CD4-positive, alpha-beta T cell (primary cell): ENCODE data around the gene FGF5. TPM values are rescaled to one million over a fixed set of nuclear protein-coding genes. Genes with fewer than 3 reads are reported as not detected.

ENCODE experiments used
- ATAC-seq: fragments of 200-7000 bp; cut with Tn5 transposase; one replicate; pipeline ENCODE4 v1.10.0; 2022; ENCODE audit warnings: mild to moderate bottlenecking; ENCODE audit not compliant: poor library complexity
- CTCF ChIA-PET: fragments of 350-600 bp; sonication (Branson Sonifier 250); formaldehyde crosslinking; loops from one replicate; lab custom pipeline; 2021; ENCODE audit warnings: antibody characterized with exemption, inconsistent platforms; lab: Charles Lee
- POLR2A ChIA-PET: fragments of 350-600 bp; sonication (Branson Sonifier 250); formaldehyde crosslinking; loops from one replicate; lab custom pipeline; 2021; ENCODE audit warnings: antibody characterized with exemption, inconsistent platforms; lab: Charles Lee
- DNase-seq, 14 experiments: peaks; one replicate each; pipeline ENCODE4 v3.0.0-alpha.2; 2013 to 2020; ENCODE audit warnings: mixed read lengths in 2 of 14
- H3K27ac ChIP-seq, 2 donors: one replicate each; pipeline versions ENCODE4 v1.5.1 to v1.7.0; 2013; ENCODE audit warnings: low read length in 2 of 2, low read depth in 1 of 2, mild to moderate bottlenecking in 1 of 2
- H3K27me3 ChIP-seq, 2 experiments: 1 replicate in 1 of 2; 2 replicates in 1 of 2; pipeline versions ENCODE4 v1.6.1 to v1.7.0; 2013; ENCODE audit warnings: low read length in 2 of 2, control low read depth in 1 of 2, mild to moderate bottlenecking in 1 of 2, moderate library complexity in 1 of 2; ENCODE audit not compliant: insufficient read depth in 2 of 2, control insufficient read depth in 1 of 2
- H3K36me3 ChIP-seq: one replicate; pipeline ENCODE4 v1.6.1; 2013; ENCODE audit warnings: low read length, control low read depth; ENCODE audit not compliant: insufficient read depth
- H3K4me1 ChIP-seq: one replicate; pipeline ENCODE4 v1.6.1; 2013; ENCODE audit warnings: low read length, control low read depth; ENCODE audit not compliant: insufficient read depth
- H3K4me3 ChIP-seq: one replicate; pipeline ENCODE4 v1.5.1; 2013; ENCODE audit warnings: mild to moderate bottlenecking, low read length, moderate library complexity
- H3K9me3 ChIP-seq, 2 experiments: 1 replicate in 1 of 2; 2 replicates in 1 of 2; pipeline versions ENCODE4 v1.6.1 to v1.7.0; 2013; ENCODE audit warnings: low read length in 2 of 2, mild to moderate bottlenecking in 2 of 2, control low read depth in 1 of 2, moderate library complexity in 1 of 2; ENCODE audit not compliant: control insufficient read depth in 1 of 2, insufficient read depth in 1 of 2
- H3K27ac Mint-ChIP-seq: one replicate; pipeline ENCODE4 v1.8.0; 2020; ENCODE audit warnings: mixed read lengths
- H3K27me3 Mint-ChIP-seq: one replicate; pipeline ENCODE4 v1.8.0; 2021; ENCODE audit warnings: mixed read lengths
- H3K36me3 Mint-ChIP-seq: one replicate; pipeline ENCODE4 v1.8.0; 2021; ENCODE audit warnings: low read depth, mixed read lengths
- H3K4me1 Mint-ChIP-seq: one replicate; pipeline ENCODE4 v1.8.0; 2021; ENCODE audit warnings: low read depth, mixed read lengths
- H3K4me3 Mint-ChIP-seq: one replicate; pipeline ENCODE4 v1.8.0; 2020; ENCODE audit warnings: mild to moderate bottlenecking, mixed read lengths
- H3K9me3 Mint-ChIP-seq: one replicate; pipeline ENCODE4 v1.8.0; 2020; ENCODE audit warnings: mixed read lengths
- intact Hi-C, 2 experiments: fragments of 100-400 bp; cut with DNase I in 1 of 2; cut with micrococcal nuclease in 1 of 2; formaldehyde crosslinking; loops; one replicate each; pipeline versions ENCODE4 v1.15.1 to v1.9.0; 2023 to 2025; cut with DNase I, micrococcal nuclease
- total RNA-seq, 174 experiments: library from RNA in 2 of 174; stranded (reverse) in 2 of 174; gene quantifications; one replicate each; pipeline ENCODE4 v1.2.3 and lab custom pipeline; 2021 to 2026
- TF ChIP-seq, protein P1 (sequence below): fragments of 200-600 bp; IDR thresholded peaks from one replicate; pipeline ENCODE4 v1.8.0; 2022; ENCODE audit warnings: antibody characterized with exemption, mild to moderate bottlenecking

FGF5 gene
- total RNA-seq, 2 experiments from 2014 or later: 0.05 to 0.06 TPM

DNA sequence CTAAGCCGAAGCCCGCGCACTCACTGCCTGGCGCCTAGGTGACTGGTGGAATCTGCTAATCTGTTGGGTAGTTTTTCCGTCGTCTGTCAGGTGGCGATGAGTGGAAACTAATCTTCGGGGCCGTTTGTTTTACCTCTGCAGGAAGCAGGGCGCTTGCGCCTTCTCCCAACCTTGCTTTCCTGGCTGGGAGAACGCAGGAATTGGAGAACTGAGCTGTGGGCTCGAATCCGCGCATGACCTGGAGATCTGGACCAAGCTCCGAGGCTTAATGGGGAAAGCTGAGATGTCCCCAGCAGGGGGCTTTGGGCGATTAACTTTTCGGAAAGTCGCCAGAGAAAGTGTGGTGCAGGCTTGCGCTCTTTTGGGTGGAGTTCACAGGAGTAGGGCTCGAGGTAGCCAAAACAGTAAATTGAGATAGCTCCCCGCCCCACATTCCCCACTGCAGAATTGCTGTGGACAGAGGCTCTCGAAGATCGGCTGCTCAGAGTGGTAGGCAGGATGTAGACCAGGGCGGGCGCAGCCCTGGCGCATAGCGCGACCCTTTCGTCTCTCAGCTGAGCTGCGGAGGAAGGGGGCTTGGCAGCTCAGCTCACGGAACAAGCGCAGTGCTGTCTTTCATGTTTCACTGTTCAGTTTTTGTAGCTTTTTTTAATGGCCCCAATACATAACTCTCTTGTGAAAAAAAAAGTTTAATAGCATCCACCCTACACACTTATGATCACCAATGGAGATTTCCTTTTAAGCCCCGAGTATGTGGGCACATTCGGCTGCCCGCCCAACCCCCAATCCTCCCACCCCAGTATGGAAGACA lies 2.7 kb upstream of the FGF5 start:
- Mint-ChIP-seq H3K9me3 (no peaks in the 10 kb centered on the region), H3K27me3 (peaks cover 94% of the 10 kb centered on the region), H3K4me3 (no peak overlapping the region), H3K36me3 (no peaks in the 10 kb centered on the region), H3K27ac (no peak overlapping the region), H3K4me1 (peaks cover 38% of the 10 kb centered on the region)
- TF ChIP-seq, protein P1, sequence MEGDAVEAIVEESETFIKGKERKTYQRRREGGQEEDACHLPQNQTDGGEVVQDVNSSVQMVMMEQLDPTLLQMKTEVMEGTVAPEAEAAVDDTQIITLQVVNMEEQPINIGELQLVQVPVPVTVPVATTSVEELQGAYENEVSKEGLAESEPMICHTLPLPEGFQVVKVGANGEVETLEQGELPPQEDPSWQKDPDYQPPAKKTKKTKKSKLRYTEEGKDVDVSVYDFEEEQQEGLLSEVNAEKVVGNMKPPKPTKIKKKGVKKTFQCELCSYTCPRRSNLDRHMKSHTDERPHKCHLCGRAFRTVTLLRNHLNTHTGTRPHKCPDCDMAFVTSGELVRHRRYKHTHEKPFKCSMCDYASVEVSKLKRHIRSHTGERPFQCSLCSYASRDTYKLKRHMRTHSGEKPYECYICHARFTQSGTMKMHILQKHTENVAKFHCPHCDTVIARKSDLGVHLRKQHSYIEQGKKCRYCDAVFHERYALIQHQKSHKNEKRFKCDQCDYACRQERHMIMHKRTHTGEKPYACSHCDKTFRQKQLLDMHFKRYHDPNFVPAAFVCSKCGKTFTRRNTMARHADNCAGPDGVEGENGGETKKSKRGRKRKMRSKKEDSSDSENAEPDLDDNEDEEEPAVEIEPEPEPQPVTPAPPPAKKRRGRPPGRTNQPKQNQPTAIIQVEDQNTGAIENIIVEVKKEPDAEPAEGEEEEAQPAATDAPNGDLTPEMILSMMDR: no peak
- Histone ChIP-seq H3K27me3 (peaks cover 43 to 82% of the 10 kb centered on the region in 2 experiments), H3K36me3 (no peaks in the 10 kb centered on the region), H3K4me1 (peaks cover 21% of the 10 kb centered on the region), H3K4me3 (no peak overlapping the region), H3K27ac (no peak overlapping the region), H3K9me3 (peaks cover 0 to 24% of the 10 kb centered on the region in 2 experiments)
- intact Hi-C loops: no loop called here
- ChIA-PET POLR2A (interaction anchor here (1.2 kb wide), 1 partner anchor 12 kb away, joined by 3 read pairs; no protein-coding TSS in a partner anchor), CTCF (no interaction called here)
- DNase-seq (no peak), ATAC-seq (no peak)

DNA sequence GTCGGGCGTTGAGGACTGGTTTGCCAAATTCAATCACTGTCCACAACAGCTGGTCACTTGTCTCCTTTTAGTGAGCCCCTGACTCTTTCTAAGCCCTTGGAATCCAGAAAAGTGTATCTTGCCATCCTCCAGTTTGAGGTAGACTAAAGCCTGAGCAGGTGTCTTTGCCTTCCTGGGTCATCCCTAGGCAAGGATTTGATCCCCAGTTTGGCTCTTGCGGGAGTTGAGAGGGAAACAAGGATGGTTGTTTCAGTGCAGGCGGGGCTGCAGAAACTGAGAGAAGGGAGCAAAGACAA lies 2.2 kb upstream of the FGF5 start:
- Mint-ChIP-seq H3K27me3 (peaks cover 94% of the 10 kb centered on the region), H3K4me3 (no peak overlapping the region), H3K36me3 (no peaks in the 10 kb centered on the region), H3K4me1 (peaks cover 38% of the 10 kb centered on the region), H3K27ac (no peak overlapping the region), H3K9me3 (no peaks in the 10 kb centered on the region)
- Histone ChIP-seq H3K4me3 (no peak overlapping the region), H3K27me3 (peaks cover 48 to 85% of the 10 kb centered on the region in 2 experiments), H3K4me1 (peaks cover 21% of the 10 kb centered on the region), H3K9me3 (peaks cover 0 to 24% of the 10 kb centered on the region in 2 experiments), H3K27ac (no peak overlapping the region), H3K36me3 (no peaks in the 10 kb centered on the region)
- DNase-seq (no peak), ATAC-seq (no peak)
- ChIA-PET POLR2A (interaction anchor here (1.2 kb wide), 1 partner anchor 12 kb away, joined by 3 read pairs; no protein-coding TSS in a partner anchor), CTCF (no interaction called here)
- TF ChIP-seq, protein P1: no peak
- intact Hi-C loops: no loop called here

DNA sequence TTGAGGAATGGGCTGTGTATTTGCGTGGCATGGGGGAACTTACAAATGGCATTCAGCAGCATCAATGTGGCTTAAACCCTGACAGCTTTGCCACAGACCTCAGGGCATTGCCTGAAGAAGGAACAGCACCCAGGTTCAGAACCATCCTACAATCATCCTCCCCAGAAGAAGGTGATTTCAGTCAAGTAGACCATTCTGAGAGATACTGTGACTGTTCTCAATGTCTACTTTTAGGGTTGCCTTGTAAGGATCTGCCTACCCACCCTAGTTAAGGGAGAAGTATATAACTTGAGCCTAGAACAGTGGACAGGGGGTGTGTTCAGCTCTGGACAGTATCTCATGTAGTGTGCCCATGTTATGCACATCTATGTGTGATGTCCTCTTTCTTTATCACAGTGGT lies 1.6 kb upstream of the FGF5 start:
- H3K4me3 ChIP-seq: no peak overlapping the region
- POLR2A ChIA-PET: interaction anchor here (1.2 kb wide), 1 partner anchor 13 kb away, joined by 3 read pairs; no protein-coding TSS in a partner anchor
- H3K4me3 Mint-ChIP-seq: no peak overlapping the region

More for the DNA sequence above, 1.6 kb upstream of the FGF5 start:
- no peak overlapping the region for H3K27ac ChIP-seq
- H3K27me3 Mint-ChIP-seq: peaks cover 94% of the 10 kb centered on the region
- DNase-seq (no peak), ATAC-seq (no peak)
- no peak overlapping the region for H3K27ac Mint-ChIP-seq
- peaks cover 38% of the 10 kb centered on the region for H3K4me1 Mint-ChIP-seq
- H3K36me3 Mint-ChIP-seq: no peaks in the 10 kb centered on the region
- peaks cover 0 to 24% of the 10 kb centered on the region in 2 experiments for H3K9me3 ChIP-seq
- H3K36me3 ChIP-seq: no peaks in the 10 kb centered on the region
- no peaks in the 10 kb centered on the region for H3K9me3 Mint-ChIP-seq
- TF ChIP-seq, protein P1: no peak
- intact Hi-C loops: no loop called here
- peaks cover 21% of the 10 kb centered on the region for H3K4me1 ChIP-seq
- H3K27me3 ChIP-seq: peaks cover 49 to 84% of the 10 kb centered on the region in 2 experiments
- CTCF ChIA-PET: no interaction called here
